Keratinocyte (primary cell): Measurements from ENCODE around the gene UBAC2. TPM values are rescaled to one million over a fixed set of nuclear protein-coding genes. Genes with fewer than 3 reads are reported as not detected.

Experiments used
- DNase-seq: peaks from one replicate; pipeline ENCODE4 v3.0.0-alpha.2; 2011; ENCODE audit warnings: low read depth, missing footprints, low spot score
- FAIRE-seq: peaks from 2 replicates; lab custom pipeline; 2011; peaks lifted over from hg19 to GRCh38; lab: Jason Lieb, UNC
- H2AFZ ChIP-seq: 2 replicates; pipeline ENCODE4 v1.6.0; 2012; ENCODE audit warnings: low read length, control low read depth, inconsistent platforms; ENCODE audit not compliant: control insufficient read depth
- H3K27ac ChIP-seq: 2 replicates; pipeline ENCODE4 v1.5.1; 2011; ENCODE audit warnings: low read length; ENCODE audit not compliant: control insufficient read depth, insufficient read depth
- H3K27me3 ChIP-seq: 3 replicates; pipeline ENCODE4 v1.6.0; 2011; ENCODE audit warnings: low read length; ENCODE audit not compliant: control insufficient read depth, insufficient read depth; ENCODE audit errors: extremely low read depth
- H3K36me3 ChIP-seq, 2 experiments: 2 replicates in 1 of 2; 3 replicates in 1 of 2; pipeline ENCODE4 v1.5.1; 2011; ENCODE audit warnings: low read length in 2 of 2, mild to moderate bottlenecking in 1 of 2; ENCODE audit not compliant: control insufficient read depth in 2 of 2, insufficient read depth in 2 of 2; ENCODE audit errors: extremely low read depth in 1 of 2
- H3K4me1 ChIP-seq: 3 replicates; pipeline ENCODE4 v1.5.1; 2011; ENCODE audit warnings: low read length; ENCODE audit not compliant: control insufficient read depth, insufficient read depth; ENCODE audit errors: extremely low read depth
- H3K4me2 ChIP-seq: 3 replicates; pipeline ENCODE4 v1.6.0; 2011; ENCODE audit warnings: low read depth, low read length; ENCODE audit not compliant: control insufficient read depth, insufficient read depth; ENCODE audit errors: extremely low read depth
- H3K4me3 ChIP-seq, 3 experiments: fragments of 200-600 bp in 1 of 3; sonication (generic) in 1 of 3; 2 replicates in 2 of 3; 3 replicates in 1 of 3; pipeline ENCODE4 v1.5.1; 2011 to 2016; ENCODE audit warnings: low read length in 3 of 3, mild to moderate bottlenecking in 3 of 3, control low read depth in 2 of 3, inconsistent platforms in 1 of 3, low read depth in 1 of 3, mixed read lengths in 1 of 3, mixed run types in 1 of 3, moderate library complexity in 1 of 3; ENCODE audit not compliant: control insufficient read depth in 2 of 3, insufficient read depth in 2 of 3; ENCODE audit errors: extremely low read depth in 1 of 3
- H3K79me2 ChIP-seq: 2 replicates; pipeline ENCODE4 v1.6.0; 2012; ENCODE audit warnings: low read length; ENCODE audit not compliant: control insufficient read depth, insufficient read depth
- H3K9ac ChIP-seq: 3 replicates; pipeline ENCODE4 v1.6.0; 2011; ENCODE audit warnings: low read length; ENCODE audit not compliant: control insufficient read depth, insufficient read depth; ENCODE audit errors: extremely low read depth
- H3K9me1 ChIP-seq: 3 replicates; pipeline ENCODE4 v1.6.0; 2011; ENCODE audit warnings: low read length; ENCODE audit not compliant: control insufficient read depth, insufficient read depth; ENCODE audit errors: extremely low read depth
- H3K9me3 ChIP-seq: 2 replicates; pipeline ENCODE4 v1.5.1; 2012; ENCODE audit warnings: low read depth, low read length; ENCODE audit not compliant: control insufficient read depth
- H4K20me1 ChIP-seq: 3 replicates; pipeline ENCODE4 v1.6.0; 2011; ENCODE audit warnings: low read length; ENCODE audit not compliant: control insufficient read depth, insufficient read depth; ENCODE audit errors: extremely low read depth
- CTCF ChIP-seq, 3 experiments: IDR thresholded peaks in 1 of 3; conservative IDR thresholded peaks in 1 of 3; optimal IDR thresholded peaks in 1 of 3; 2 replicates in 2 of 3; 3 replicates in 1 of 3; pipeline versions ENCODE3 to v1.5.1; 2011; ENCODE audit warnings: low read length in 3 of 3, mild to moderate bottlenecking in 3 of 3, moderate library complexity in 2 of 3, control low read depth in 1 of 3, inconsistent platforms in 1 of 3; ENCODE audit not compliant: insufficient read depth in 2 of 3; ENCODE audit errors: extremely low read depth in 1 of 3
- EZH2 ChIP-seq: IDR thresholded peaks from one replicate; pipeline ENCODE4 v1.6.1; 2012; ENCODE audit warnings: inconsistent platforms, mild to moderate bottlenecking, low read length, moderate library complexity
- dilution Hi-C: fragments of 300-500 bp; cut with MboI; formaldehyde crosslinking; loops from one replicate; pipeline ENCODE4 v1.7.0; 2020; ENCODE audit warnings: low sequenced_read_pairs; ENCODE audit not compliant: extremely low pct_ligation_motif_present
- polyA plus RNA-seq, 5 experiments: library from polyadenylated mRNA; depleted of rRNA in 3 of 5; stranded (reverse) in 3 of 5; stranded (forward) in 1 of 5; unstranded in 1 of 5; fragments of >200 nt; gene quantifications; 1 replicate in 1 of 5; 2 replicates in 3 of 5; 3 replicates in 1 of 5; pipeline versions ENCODE4 v1.2.1 to v1.2.3, GENCODE V29; 2011 to 2012; ENCODE audit warnings: missing spikeins in 2 of 5, low read depth in 1 of 5, low replicate concordance in 1 of 5

The UBAC2 gene
- polyA plus RNA-seq, 1 donor (not counting 4 experiments of a cell fraction or from before 2014, with no cell fraction given), result 104 TPM

DNA sequence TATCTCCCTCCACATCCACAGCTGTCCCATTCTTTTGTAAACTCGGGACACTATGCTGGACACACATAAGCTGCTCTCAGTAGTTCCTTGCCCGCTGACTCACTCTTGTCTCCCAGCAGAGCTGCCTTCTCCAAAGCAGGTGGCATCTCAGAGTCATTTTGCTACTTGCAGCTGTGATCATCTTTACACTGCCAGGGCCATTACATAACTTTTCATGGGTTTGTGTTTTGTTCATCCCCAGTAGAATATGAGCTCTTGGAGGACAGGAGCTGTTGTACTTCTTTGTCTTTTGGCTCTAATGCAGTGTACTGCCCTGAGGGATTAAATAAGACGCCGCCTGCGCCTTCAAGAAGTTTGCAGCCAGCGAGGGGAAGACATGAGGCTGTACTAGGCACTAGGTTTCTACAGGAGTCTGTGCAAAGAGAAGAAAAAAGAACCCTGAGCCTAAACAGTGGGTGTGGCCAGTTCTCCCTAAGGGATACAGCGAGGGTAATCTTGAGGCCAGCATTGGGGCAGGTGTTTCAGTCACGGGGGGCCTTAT, 147.3 kb downstream of the UBAC2 start:
- Histone ChIP-seq H4K20me1 (no peaks in the 10 kb centered on the region), H3K27me3 (no peaks in the 10 kb centered on the region), H3K4me1 (no peaks in the 10 kb centered on the region), H3K9me1 (no peaks in the 10 kb centered on the region), H3K4me3 (no peak overlapping the region), H3K9me3 (no peaks in the 10 kb centered on the region), H3K27ac (no peak overlapping the region), H3K9ac (no peak overlapping the region), H3K4me2 (no peak overlapping the region), H3K36me3 (peaks cover 13 to 14% of the 10 kb centered on the region in 2 experiments), H2AFZ (no peak overlapping the region), H3K79me2 (no peaks in the 10 kb centered on the region)
- DNase-seq, result no peak
- dilution Hi-C loops, result no loop called here
- TF ChIP-seq EZH2 (no peak), CTCF (optimal IDR thresholded peaks at IDR 0.05 in 1 of 3, IDR thresholded peaks at IDR 0.05 in 1 of 3, conservative IDR thresholded peaks at IDR 0.05 in 1 of 3; ENCODE audit: extremely low read depth in 1 of 3, insufficient read depth in 2 of 3, low read length in 3 of 3) (no peak)
- no peak for FAIRE-seq

DNA sequence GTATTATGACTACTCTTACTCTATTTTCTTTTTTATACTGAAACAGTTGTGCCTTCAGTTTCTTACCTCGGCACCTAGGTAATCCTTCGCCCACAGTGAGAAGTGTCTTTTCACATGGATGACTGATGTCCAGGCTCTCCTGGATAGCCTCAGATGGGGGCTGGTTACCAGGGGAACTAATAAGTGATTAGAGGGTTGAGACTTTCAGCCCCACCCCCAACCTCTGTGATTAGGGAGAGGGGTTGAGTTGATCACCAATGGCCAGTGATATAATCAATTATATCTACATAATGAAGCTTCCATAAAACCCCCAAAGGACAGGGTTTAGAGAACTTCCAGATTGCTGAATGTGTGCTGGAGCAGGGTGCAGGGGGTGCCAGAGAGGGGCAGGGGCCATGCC, 149.5 kb downstream of the UBAC2 start:
- Histone ChIP-seq H2AFZ (no peak overlapping the region), H3K79me2 (no peaks in the 10 kb centered on the region), H4K20me1 (peaks cover 7% of the 10 kb centered on the region), H3K27me3 (no peaks in the 10 kb centered on the region), H3K9me1 (no peaks in the 10 kb centered on the region), H3K4me2 (no peak overlapping the region), H3K9ac (no peak overlapping the region), H3K4me3 (no peak overlapping the region), H3K4me1 (peaks cover 10% of the 10 kb centered on the region), H3K36me3 (peaks cover 3 to 10% of the 10 kb centered on the region in 2 experiments), H3K9me3 (no peaks in the 10 kb centered on the region), H3K27ac (no peak overlapping the region)
- FAIRE-seq, result no peak
- dilution Hi-C loops, result no loop called here
- no peak for DNase-seq
- TF ChIP-seq CTCF (optimal IDR thresholded peaks at IDR 0.05 in 1 of 3, IDR thresholded peaks at IDR 0.05 in 1 of 3, conservative IDR thresholded peaks at IDR 0.05 in 1 of 3; ENCODE audit: extremely low read depth in 1 of 3, insufficient read depth in 2 of 3, low read length in 3 of 3) (no peak), EZH2 (no peak)
